NOMO-1 treated with DMSO at 0.1 percent for 48 hours (cell line): ENCODE measurements around the gene VPS26A.
"Not testable (repeated sequence)": the region's sequence is repeated elsewhere in the genome, so short reads cannot be mapped to it uniquely, and the experiment has no call there.

Experiments used
- DNase-seq: peaks from one replicate; lab custom pipeline; 2025; ENCODE audit not compliant: unreplicated experiment; lab: John Stamatoyannopoulos, UW

The VPS26A gene

GRCh38 chr10:69102440-69102839, 21.5 kb upstream of the VPS26A start:
- no peak for DNase-seq

- no peak for DNase-seq
Measured at GRCh38 chr10:69103784-69104183, 20.2 kb upstream of the VPS26A start.

- DNase-seq = peak; percentile 29
Measured at GRCh38 chr10:69104994-69105790, 18.8 kb upstream of the VPS26A start.

GRCh38 chr10:69107176-69107490, 16.8 kb upstream of the VPS26A start:
- DNase-seq = no peak

- DNase-seq = peak; percentile 44
Measured at GRCh38 chr10:69107699-69108098, 16.3 kb upstream of the VPS26A start.

- no peak for DNase-seq
Measured at GRCh38 chr10:69119896-69120295, 4.1 kb upstream of the VPS26A start.

GRCh38 chr10:69123306-69123746, 652 bp upstream of the VPS26A start:
- peak; percentile 55 for DNase-seq

GRCh38 chr10:69124563-69125268, 738 bp downstream of the VPS26A start:
- peak; percentile 51 for DNase-seq

- no peak for DNase-seq
Measured at GRCh38 chr10:69125554-69125953, 1.6 kb downstream of the VPS26A start.

GRCh38 chr10:69130251-69130650, 6.3 kb downstream of the VPS26A start:
- DNase-seq = no peak

GRCh38 chr10:69139961-69140360, 16.0 kb downstream of the VPS26A start:
- DNase-seq = no peak

GRCh38 chr10:69141304-69141703, 17.3 kb downstream of the VPS26A start:
- no peak for DNase-seq

GRCh38 chr10:69142074-69142473, 18.1 kb downstream of the VPS26A start:
- DNase-seq = not testable (repeated sequence)

GRCh38 chr10:69142983-69143382, 19.0 kb downstream of the VPS26A start:
- no peak for DNase-seq

- no peak for DNase-seq
Measured at GRCh38 chr10:69145329-69145728, 21.4 kb downstream of the VPS26A start.

GRCh38 chr10:69145864-69146263, 21.9 kb downstream of the VPS26A start:
- no peak for DNase-seq

GRCh38 chr10:69146759-69147158, 22.8 kb downstream of the VPS26A start:
- DNase-seq = peak; percentile 27

- no peak for DNase-seq
Measured at GRCh38 chr10:69151984-69152383, 28.0 kb downstream of the VPS26A start.

GRCh38 chr10:69153227-69153626, 29.2 kb downstream of the VPS26A start:
- DNase-seq = no peak

GRCh38 chr10:69160809-69161241, 36.8 kb downstream of the VPS26A start:
- no peak for DNase-seq

- DNase-seq = no peak
Measured at GRCh38 chr10:69168493-69168892, 44.5 kb downstream of the VPS26A start.

- DNase-seq = no peak
Measured at GRCh38 chr10:69172241-69172982, 48.4 kb downstream of the VPS26A start.
